K562 (cell line): ENCODE data around the gene EPYC. TPM values are rescaled to one million over a fixed set of nuclear protein-coding genes. Genes with fewer than 3 reads are reported as not detected.

Source experiments
- ATAC-seq: fragments of 200-7000 bp; cut with Tn5 transposase; 3 replicates; pipeline ENCODE4 v1.9.1; 2020; ENCODE audit warnings: moderate library complexity
- BruUV-seq: library from RNA; stranded (reverse); fragments of 400-500 nt; replicated peaks from 2 replicates; lab custom pipeline; 2021; lab: Mats Ljungman, UMichigan
- CTCF ChIA-PET: fragments of 300-600 bp; formaldehyde crosslinking; extraction: SDS; loops from one replicate; lab custom pipeline; 2021; ENCODE audit warnings: low intra/inter-chr PET ratio; lab: Yijun Ruan, JAX
- POLR2A ChIA-PET: fragments of 300-600, 350-650 bp; sonication (Branson Sonifier 250); formaldehyde crosslinking; extraction: SDS; loops from one replicate; lab custom pipeline; 2021; ENCODE audit warnings: antibody characterized with exemption, inconsistent platforms; lab: Yijun Ruan, JAX
- DNase-seq, 4 experiments: peaks; one replicate each; pipeline versions ENCODE4 v3.0.0 to v3.0.0-alpha.2; 2011 to 2018; ENCODE audit warnings: low spot score in 3 of 4, mixed read lengths in 3 of 4; ENCODE audit errors: extremely low read depth in 1 of 4
- FAIRE-seq: peaks from 2 replicates; lab custom pipeline; 2011; peaks lifted over from hg19 to GRCh38; lab: Jason Lieb, UNC
- H2AFZ ChIP-seq: 2 replicates; pipeline ENCODE4 v1.6.0; 2011; ENCODE audit warnings: low read depth, low read length, control low read depth, inconsistent platforms
- H3K27ac ChIP-seq: fragments of 200-600 bp; 3 replicates; pipeline ENCODE4 v1.8.0; 2011; ENCODE audit warnings: low read depth, mild to moderate bottlenecking, control low read depth, inconsistent platforms, low read length, moderate library complexity, mixed read lengths; ENCODE audit errors: extremely low read depth
- H3K27me3 ChIP-seq, 2 experiments: fragments of 300-600 bp in 1 of 2; 2 replicates in 1 of 2; 3 replicates in 1 of 2; pipeline versions ENCODE4 v1.6.0 to v1.8.0; 2011; ENCODE audit warnings: inconsistent platforms in 2 of 2, low read length in 2 of 2, mild to moderate bottlenecking in 1 of 2, mixed read lengths in 1 of 2, moderate library complexity in 1 of 2; ENCODE audit not compliant: control insufficient read depth in 2 of 2, insufficient read depth in 2 of 2
- H3K36me3 ChIP-seq: fragments of 300-600 bp; 3 replicates; pipeline ENCODE4 v1.8.0; 2011; ENCODE audit warnings: mild to moderate bottlenecking, low read length, inconsistent platforms; ENCODE audit not compliant: control insufficient read depth, insufficient read depth
- H3K4me1 ChIP-seq, 2 experiments: fragments of 200-600 bp in 1 of 2; replicated peaks in 1 of 2; 2 replicates in 1 of 2; 3 replicates in 1 of 2; pipeline versions ENCODE4 v1.5.1 to v1.8.0; 2011; ENCODE audit warnings: inconsistent platforms in 2 of 2, low read length in 2 of 2, mild to moderate bottlenecking in 1 of 2, mixed read lengths in 1 of 2, moderate library complexity in 1 of 2; ENCODE audit not compliant: control insufficient read depth in 2 of 2, insufficient read depth in 2 of 2
- H3K4me2 ChIP-seq: 2 replicates; pipeline ENCODE4 v1.6.1; 2011; ENCODE audit warnings: low read length, control low read depth, inconsistent platforms, mixed read lengths; ENCODE audit not compliant: insufficient read depth
- H3K4me3 ChIP-seq: fragments of 200-600 bp; sonication (generic), shearing (Covaris generic); 2 replicates; pipeline ENCODE4 v1.5.1; 2016; ENCODE audit warnings: control low read depth, inconsistent platforms
- H3K79me2 ChIP-seq: fragments of 200-600 bp; 3 replicates; pipeline ENCODE4 v1.8.0; 2011; ENCODE audit warnings: low read length, inconsistent platforms; ENCODE audit not compliant: control insufficient read depth, insufficient read depth
- H3K9ac ChIP-seq, 2 experiments: 2 replicates each; pipeline versions ENCODE4 v1.6.0 to v1.6.1; 2011; ENCODE audit warnings: low read depth in 2 of 2, low read length in 2 of 2, control low read depth in 1 of 2, inconsistent platforms in 1 of 2, mild to moderate bottlenecking in 1 of 2, mixed read lengths in 1 of 2; ENCODE audit not compliant: insufficient read depth in 1 of 2
- H3K9me1 ChIP-seq: one replicate; pipeline ENCODE4 v1.6.0; 2011; ENCODE audit warnings: inconsistent platforms, mild to moderate bottlenecking, low read length, moderate library complexity; ENCODE audit not compliant: control insufficient read depth, insufficient read depth
- H3K9me3 ChIP-seq: replicated peaks from 2 replicates; pipeline ENCODE4 v1.5.1; 2011; ENCODE audit warnings: low read depth, low read length, inconsistent platforms; ENCODE audit not compliant: control insufficient read depth, insufficient read depth
- H4K20me1 ChIP-seq: replicated peaks from 2 replicates; pipeline ENCODE4 v1.6.1; 2011; ENCODE audit warnings: low read length, inconsistent platforms, mixed read lengths; ENCODE audit not compliant: control insufficient read depth, insufficient read depth
- BRD9 ChIP-seq: fragments of 450-650 bp; IDR thresholded peaks from 2 replicates; pipeline ENCODE4 v1.6.1; 2018; ENCODE audit warnings: low read depth; ENCODE audit not compliant: partially characterized antibody
- FOSL1 ChIP-seq: fragments of 200-800 bp; sonication (Bioruptor generic); conservative IDR thresholded peaks from 2 replicates; pipeline ENCODE4 v1.6.1; 2016; ENCODE audit warnings: missing genetic modification characterization, missing compliant biosample characterization
- HMGN3 ChIP-seq: IDR thresholded peaks from 2 replicates; pipeline ENCODE4 v1.6.1; 2011; ENCODE audit warnings: borderline replicate concordance, low read depth, mild to moderate bottlenecking, mixed read lengths, low read length; ENCODE audit not compliant: insufficient read length; ENCODE audit errors: extremely low read depth
- IRF2 ChIP-seq: sonication (generic); formaldehyde crosslinking; IDR thresholded peaks from 2 replicates; pipeline ENCODE4 v1.8.1; 2022; ENCODE audit warnings: mild to moderate bottlenecking, missing genetic modification reagents
- L3MBTL2 ChIP-seq: fragments of 450-650 bp; IDR thresholded peaks from 2 replicates; pipeline ENCODE4 v1.6.1; 2016; ENCODE audit warnings: mild to moderate bottlenecking, moderate library complexity
- TBL1XR1 ChIP-seq, 2 experiments: IDR thresholded peaks; 2 replicates each; pipeline ENCODE4 v1.6.1; 2012; ENCODE audit warnings: improper control_type of control experiment in 2 of 2, low read length in 2 of 2, mild to moderate bottlenecking in 1 of 2
- ZNF165 ChIP-seq: fragments of 250-450 bp; sonication (Bioruptor Pico); IDR thresholded peaks from 2 replicates; pipeline ENCODE4 v1.4.0; 2020; ENCODE audit warnings: borderline replicate concordance
- WGBS: fragments of 100-300 bp; shearing (Covaris generic); methylation state at CpG from one replicate; pipeline ENCODE4 v1.1.6; 2016; ENCODE audit warnings: low coverage, mixed read lengths; ENCODE audit not compliant: insufficient coverage; ENCODE audit errors: missing lambda C conversion rate; 5-methylcytosine and 5-hydroxymethylcytosine counted together
- in situ Hi-C: fragments of 300-500 bp; cut with MboI; formaldehyde crosslinking; loops from 4 replicates; pipeline ENCODE4 v1.15.0; 2018; ENCODE audit warnings: inconsistent platforms, mixed read lengths
- intact Hi-C: fragments of 100-400 bp; cut with micrococcal nuclease; formaldehyde crosslinking; loops from 2 replicates; pipeline ENCODE4 v1.14.2; 2022
- polyA plus RNA-seq, 8 experiments: library from polyadenylated mRNA; depleted of rRNA in 4 of 8; stranded (reverse) in 5 of 8; unstranded in 3 of 8; fragments of >200 nt; fragmentation: Nextera tagmentation in 2 of 8; fragmentation: Illumina TruSeq in 1 of 8; extraction: Ambion mirVana in 2 of 8; extraction: Trizol in 1 of 8; gene quantifications; 2 replicates each; pipeline versions ENCODE4 v1.2.1 to v1.2.3, GENCODE V29; 2011 to 2014; ENCODE audit warnings: inconsistent platforms in 1 of 8, missing spikeins in 1 of 8
- total RNA-seq, 7 experiments: library from RNA; depleted of rRNA in 6 of 7; stranded (reverse); fragments of >200 nt in 6 of 7; fragmentation: Illumina TruSeq in 2 of 7; extraction: Trizol in 2 of 7; gene quantifications; 2 replicates each; pipeline versions ENCODE4 v1.2.1 to v1.2.3, GENCODE V29; 2011 to 2021; ENCODE audit warnings: low replicate concordance in 1 of 7
- TF ChIP-seq, protein P1 (sequence below), 2 experiments: fragments of 200-800 bp in 1 of 2; sonication (Bioruptor generic) in 1 of 2; sonication (generic) in 1 of 2; formaldehyde crosslinking in 1 of 2; IDR thresholded peaks in 1 of 2; conservative IDR thresholded peaks in 1 of 2; 2 replicates each; pipeline versions ENCODE4 v1.5.0 to v1.6.1; 2016 to 2020; ENCODE audit warnings: missing compliant biosample characterization in 1 of 2, missing genetic modification characterization in 1 of 2, missing genetic modification reagents in 1 of 2

Gene EPYC
- total and polyA plus RNA-seq, 9 of the 15 experiments (the other 6 are each of a cell fraction or from before 2014, with no cell fraction given): not detected

DNA sequence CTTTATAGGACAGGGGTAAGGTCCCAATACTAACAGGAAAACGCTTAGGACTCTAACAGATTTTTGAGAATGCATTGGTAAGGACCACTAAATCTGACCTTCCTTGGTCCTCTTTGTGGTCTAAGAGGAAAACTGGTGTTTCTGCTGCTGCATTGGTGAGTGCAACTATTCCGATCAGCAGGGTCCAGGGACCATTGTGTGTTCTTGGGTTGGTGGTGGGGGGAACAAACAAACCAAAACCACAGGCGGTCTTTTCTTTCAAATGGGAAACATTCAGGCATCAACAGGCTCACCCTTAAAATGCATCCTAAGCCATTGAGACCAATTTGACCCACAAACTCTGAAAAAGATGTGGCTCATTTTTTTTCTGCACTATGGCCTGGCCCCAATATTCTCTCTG is 20.7 kb downstream of the EPYC start:
- CTCF ChIA-PET: no interaction called here
- intact Hi-C loops: no loop called here
- in situ Hi-C loops: loop anchor here (25.0 kb wide), 1 partner anchor 353 kb away; no protein-coding TSS in a partner anchor

More for the DNA sequence above, 20.7 kb downstream of the EPYC start:
- no peak overlapping the region for H3K27ac ChIP-seq
- FAIRE-seq (no peak), ATAC-seq (no peak), DNase-seq (no peak)
- BruUV-seq: no TSS peak
- no peaks in the 10 kb centered on the region for H3K27me3 ChIP-seq
- no peaks in the 10 kb centered on the region for H3K9me3 ChIP-seq
- no peak overlapping the region for H3K9ac ChIP-seq
- TF ChIP-seq, protein P1, sequence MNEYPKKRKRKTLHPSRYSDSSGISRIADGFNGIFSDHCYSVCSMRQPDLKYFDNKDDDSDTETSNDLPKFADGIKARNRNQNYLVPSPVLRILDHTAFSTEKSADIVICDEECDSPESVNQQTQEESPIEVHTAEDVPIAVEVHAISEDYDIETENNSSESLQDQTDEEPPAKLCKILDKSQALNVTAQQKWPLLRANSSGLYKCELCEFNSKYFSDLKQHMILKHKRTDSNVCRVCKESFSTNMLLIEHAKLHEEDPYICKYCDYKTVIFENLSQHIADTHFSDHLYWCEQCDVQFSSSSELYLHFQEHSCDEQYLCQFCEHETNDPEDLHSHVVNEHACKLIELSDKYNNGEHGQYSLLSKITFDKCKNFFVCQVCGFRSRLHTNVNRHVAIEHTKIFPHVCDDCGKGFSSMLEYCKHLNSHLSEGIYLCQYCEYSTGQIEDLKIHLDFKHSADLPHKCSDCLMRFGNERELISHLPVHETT (CRISPR knock-in tag; conservative IDR thresholded peaks at IDR 0.05 in 1 of 2, IDR thresholded peaks at IDR 0.05 in 1 of 2): no peak
- TF ChIP-seq HMGN3 (no peak), IRF2 (no peak), TBL1XR1 (IDR thresholded peaks at IDR 0.05; ENCODE audit: low read length in 2 of 2) (no peak), FOSL1 (no peak), BRD9 (no peak), L3MBTL2 (no peak), ZNF165 (no peak)
- POLR2A ChIA-PET: no interaction called here
- no peaks in the 10 kb centered on the region for H4K20me1 ChIP-seq
- H2AFZ ChIP-seq: no peak overlapping the region
- WGBS: 0% methylated on average over 3 of the region's 3 CpGs
- H3K79me2 ChIP-seq: no peaks in the 10 kb centered on the region
- no peak overlapping the region for H3K4me3 ChIP-seq
- H3K4me1 ChIP-seq: no peaks in the 10 kb centered on the region
- H3K9me1 ChIP-seq: no peaks in the 10 kb centered on the region
- no peak overlapping the region for H3K4me2 ChIP-seq
- no peaks in the 10 kb centered on the region for H3K36me3 ChIP-seq
